GM18498 (cell line): ENCODE results near the gene PEX14.

Experiments
- ATAC-seq: cut with Tn5 transposase; IDR thresholded peaks from one replicate; pipeline ENCODE4 v1.9.1; 2021; ENCODE audit warnings: mild to moderate bottlenecking, moderate library complexity; ENCODE audit not compliant: unreplicated experiment

Gene PEX14

GRCh38 chr1:10613861-10614260 is 139.1 kb downstream of the PEX14 start:
- ATAC-seq, result no peak

DNA sequence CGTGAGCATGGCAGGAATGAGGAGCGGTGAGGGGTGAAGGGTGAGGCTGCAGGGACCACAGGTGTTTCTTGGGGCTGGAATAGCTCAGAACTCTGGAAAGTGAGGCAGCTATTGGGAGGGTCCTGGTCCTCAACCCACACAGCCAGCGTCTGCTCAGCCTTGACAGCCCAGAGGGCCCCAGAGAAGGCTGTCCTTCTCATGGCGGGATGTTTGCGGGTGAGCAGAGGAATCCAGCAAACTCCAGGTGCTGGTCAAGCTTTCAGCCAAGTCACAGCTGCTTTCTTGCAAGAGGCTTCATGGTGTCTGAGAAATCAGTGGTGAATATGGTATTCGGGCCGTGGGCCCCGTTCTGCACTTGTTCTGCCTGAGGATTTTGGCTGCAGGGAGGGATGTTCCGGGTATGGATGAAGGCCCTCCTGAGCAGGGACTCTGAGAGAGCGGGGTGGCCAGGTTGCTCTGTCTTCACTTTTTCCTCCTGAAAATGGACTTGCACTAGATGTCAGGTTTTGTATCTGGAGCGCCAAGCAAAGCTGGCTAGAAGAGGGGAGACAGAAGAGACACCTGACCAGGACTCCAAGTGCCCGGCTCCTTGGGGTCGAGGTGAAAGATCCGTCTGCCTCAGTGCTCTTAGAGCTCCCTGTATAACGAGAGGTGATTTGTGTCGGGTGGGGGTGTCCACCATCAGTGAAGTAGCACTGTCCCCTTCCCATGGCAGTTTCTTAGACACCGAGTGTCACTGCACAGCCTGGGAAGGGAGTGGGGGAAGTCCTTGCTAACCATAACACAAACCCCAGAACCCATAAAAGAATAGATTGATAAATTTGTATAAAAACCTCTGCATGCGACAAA is 139.9 kb downstream of the PEX14 start:
- ATAC-seq, result no peak

DNA sequence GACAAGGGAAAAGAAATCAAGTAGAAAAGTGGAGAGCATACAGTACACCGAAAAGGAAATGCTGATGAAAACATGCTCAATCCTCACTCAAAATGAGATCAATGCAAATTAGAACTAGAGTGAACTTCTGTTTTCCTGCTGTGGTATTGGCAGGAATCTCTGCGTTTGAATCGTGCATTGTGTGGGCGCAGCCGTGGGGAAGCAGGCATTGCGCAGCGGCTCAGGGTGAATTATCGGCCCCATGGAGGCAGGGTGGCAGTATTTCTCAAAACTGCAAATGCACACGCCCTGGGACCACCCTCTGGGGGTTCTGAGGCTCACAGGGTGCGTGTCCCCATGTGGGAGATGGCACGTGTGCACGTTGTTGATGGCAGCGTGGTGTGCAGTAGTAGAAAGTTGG is 140.6 kb downstream of the PEX14 start:
- no peak for ATAC-seq

DNA sequence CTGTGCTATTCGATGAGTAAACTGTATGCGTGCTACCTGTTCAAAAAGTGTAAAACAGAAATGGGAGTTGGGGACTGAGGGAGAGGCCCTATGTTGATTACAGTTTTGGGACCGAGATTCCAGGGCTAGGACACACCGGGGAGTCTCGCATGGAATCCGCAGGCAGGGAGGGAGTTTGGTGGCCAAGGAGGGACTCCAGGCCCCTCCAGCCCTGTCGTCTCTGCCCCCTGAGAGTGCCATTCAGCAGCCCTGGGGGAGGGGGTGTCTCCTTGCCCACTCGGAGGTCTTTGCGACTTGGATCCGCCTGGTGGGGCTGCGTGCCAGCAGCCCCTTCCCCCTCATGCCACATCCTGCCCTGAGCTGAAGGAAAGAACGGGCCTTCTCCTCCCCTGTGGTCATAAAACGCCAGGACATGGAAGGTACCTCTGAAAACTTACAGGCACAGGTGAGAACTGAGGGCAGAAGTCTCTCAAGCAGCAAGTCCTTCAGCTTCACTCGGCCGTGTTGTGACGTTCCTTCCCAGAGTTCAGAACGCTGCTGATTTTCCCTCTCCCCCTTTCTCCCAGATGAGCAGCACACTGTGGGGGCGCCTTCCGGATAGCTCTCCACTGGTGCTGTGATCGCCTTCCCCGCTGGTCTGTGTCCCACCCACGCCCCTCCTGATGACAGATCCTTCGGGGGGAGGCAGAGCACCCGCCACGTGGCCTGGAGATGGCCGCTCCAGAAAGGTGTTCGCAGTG is 141.4 kb downstream of the PEX14 start:
- no peak for ATAC-seq

DNA sequence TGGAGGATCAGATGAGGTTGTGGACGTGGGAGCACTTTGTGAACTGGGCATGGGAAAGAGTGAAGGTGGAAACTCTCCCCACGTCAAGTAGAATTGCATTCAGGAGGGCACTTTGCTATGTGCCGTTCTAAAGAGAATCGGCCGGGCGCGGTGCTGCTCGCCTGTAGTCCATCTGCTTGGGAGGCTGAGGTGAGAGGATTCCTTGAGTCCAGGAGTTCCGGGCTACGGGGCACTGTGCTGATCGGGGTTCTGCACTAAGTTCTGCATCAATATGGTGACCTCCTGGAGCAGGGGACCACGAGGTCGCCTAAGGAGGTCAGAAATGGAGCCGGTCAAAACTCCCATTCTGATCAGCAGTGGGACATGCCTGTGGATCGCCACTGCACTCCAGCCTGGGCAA is 141.9 kb downstream of the PEX14 start:
- no peak for ATAC-seq

DNA sequence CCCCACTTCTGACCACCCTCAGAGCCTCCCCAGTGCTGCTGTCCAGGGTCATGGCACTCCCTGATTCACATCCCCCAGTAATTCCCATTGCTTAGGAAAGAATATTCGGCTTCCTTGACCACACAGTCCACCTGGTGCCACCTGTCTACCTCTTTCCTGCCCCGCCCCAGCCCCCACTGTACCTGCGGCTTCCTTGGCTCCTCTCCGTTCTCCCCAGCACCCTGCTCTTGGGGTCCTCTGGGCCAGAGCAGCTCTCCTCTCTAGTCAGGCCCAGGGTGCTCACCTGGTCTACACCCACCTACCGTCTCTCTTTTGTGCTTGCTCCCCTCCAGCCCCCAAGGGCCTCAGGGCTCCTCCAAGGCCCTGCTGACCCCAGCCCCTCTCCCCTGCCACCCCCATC is 142.6 kb downstream of the PEX14 start:
- ATAC-seq, result no peak

DNA sequence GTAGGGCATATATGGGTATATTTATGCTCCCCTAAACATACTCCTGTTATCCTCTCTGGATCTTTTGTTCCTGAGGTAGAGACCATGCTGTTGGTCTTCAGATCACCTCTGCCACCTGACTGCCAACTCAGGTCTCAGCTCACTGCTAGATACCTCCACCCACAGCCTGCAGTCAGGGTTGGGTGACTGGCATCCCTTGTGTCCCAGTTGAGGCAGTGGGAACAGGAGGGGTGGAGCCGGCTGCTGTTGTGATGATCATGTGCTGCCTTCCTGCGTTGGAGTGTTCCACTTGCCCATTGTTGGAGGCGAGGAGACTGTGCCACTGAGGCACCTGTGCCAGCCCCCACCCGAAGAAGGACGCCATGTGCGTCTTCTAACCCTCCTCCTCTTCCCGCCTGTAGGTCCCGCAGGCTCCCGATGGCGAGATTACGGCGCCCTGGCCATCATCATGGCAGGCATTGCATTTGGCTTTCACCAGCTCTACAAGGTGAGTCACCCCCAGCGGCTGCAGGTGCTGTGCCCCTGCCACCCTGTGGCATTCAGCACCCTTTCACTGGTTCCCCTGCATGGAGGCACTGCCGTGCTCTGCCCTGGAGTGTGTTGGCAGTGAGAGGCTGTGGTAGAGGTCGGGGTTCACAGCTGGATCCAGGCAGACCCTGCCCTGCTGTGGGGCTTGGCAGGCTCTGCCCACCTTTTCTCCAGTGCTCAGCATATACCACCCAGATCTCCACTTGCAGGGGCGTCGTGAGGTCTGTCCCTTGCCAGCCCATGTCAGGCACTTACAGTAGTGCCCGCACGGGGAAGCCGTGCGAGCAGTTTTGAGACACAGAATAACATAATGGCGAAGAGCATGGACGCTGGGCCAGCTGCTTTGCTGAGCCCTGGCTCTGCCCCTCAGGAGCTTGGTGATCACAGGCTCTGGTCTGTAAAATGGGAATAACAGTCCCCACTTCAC is 143.5 kb downstream of the PEX14 start:
- no peak for ATAC-seq

DNA sequence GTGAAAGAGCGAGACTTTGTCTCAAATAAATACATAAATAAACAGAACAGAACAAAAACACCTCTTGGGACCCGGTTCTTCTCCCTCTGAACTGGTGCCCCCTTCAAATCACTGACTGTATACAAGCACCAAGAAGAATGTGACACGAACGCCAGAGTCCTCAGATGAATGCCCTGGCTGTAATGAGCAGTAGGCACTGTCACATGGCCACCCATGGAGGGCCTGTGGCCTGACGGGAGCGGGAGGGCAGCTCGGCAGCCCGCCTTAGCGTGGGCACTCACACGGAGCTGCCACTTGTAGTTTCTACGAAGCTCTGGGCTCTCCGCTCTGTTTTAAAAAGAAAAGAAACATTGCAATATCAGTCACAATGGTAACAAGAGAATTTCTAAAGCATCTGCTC is 146.0 kb downstream of the PEX14 start:
- ATAC-seq, result no peak

- no peak for ATAC-seq
These were observed 147.2 kb downstream of the PEX14 start for GRCh38 chr1:10621906-10622305.

- ATAC-seq, result no peak
These were observed 148.3 kb downstream of the PEX14 start for GRCh38 chr1:10622910-10623685.

GRCh38 chr1:10623686-10624145 is 149.0 kb downstream of the PEX14 start:
- ATAC-seq, result no peak

GRCh38 chr1:10624256-10625050 is 149.7 kb downstream of the PEX14 start:
- no peak for ATAC-seq

DNA sequence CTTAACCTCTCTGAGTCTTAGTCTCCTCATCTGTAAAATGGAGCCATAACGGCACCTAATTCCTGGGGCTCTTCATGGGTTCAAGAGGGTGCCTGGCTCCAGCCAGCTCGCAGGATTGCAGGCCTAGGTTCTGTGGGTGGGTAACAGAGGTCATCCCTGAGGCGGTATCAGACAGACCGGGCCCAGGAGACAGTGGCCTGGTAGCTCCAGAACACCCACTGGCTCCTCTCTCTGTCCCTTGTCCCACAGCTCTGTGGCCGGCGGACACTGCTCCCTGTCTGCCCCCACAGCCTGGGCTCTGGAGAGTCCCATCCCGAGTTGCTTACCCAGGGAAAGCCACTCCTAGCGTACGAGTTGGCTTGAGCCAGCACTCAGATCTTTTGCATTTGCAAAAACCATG is 150.3 kb downstream of the PEX14 start:
- ATAC-seq, result no peak

- no peak for ATAC-seq
These were observed 150.8 kb downstream of the PEX14 start for GRCh38 chr1:10625554-10625953.

DNA sequence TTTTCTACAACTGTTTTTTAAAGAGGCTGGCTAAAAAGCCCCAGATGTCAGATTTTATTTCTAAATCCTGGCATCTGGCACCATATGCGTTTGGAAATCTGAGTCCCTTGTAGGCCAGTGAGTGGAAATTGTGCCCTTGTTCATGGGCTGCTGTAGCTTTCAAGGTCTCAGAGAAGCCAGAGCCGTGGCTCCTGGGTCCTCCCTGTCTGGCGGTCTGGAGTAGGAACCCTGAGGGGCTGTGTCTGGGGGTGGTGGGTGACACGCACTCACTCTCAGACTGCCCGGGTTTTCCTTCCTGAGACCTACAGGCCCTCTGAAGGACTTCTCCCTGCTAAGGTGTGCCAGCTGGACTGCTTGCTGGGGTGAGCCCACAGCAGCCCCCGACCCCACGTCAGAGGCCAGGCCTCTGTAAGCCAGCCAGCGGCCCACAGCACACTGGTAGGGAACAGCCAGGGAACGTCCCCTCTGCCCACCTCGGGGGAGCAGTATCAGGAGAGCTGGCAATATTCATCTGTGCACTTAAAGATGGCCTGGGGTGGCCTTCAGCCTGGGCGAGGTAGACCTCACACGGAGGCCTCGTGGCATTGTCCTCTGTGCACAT is 151.5 kb downstream of the PEX14 start:
- no peak for ATAC-seq

DNA sequence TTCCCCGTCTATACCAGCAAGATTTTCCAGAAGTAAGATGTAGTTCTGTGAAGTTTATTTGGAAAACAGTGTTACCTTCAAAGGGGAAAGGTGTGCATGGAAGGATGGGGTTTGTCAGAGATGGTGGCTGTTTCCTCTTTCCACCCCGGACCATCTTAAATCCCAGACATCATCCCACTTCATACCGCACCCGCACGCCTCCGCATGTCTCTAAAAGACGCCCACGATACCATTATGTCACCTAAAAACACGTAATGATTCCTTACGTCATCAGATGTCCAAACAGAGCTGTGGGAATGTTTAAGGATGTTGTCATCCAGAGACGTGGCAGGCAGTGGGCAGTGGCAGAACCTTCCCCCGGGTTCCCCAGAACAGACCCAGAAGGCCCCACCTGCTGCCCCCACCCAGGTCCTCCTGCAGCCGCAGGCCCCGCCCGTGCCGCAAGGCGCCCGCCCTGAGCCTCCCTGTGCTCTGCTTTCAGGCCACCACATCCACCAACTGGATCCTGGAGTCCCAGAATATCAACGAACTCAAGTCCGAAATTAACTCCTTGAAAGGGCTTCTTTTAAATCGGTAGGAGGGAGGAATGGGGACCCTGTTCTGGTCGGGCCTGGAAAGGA is 152.2 kb downstream of the PEX14 start:
- no peak for ATAC-seq

GRCh38 chr1:10628685-10629084 is 153.9 kb downstream of the PEX14 start:
- no peak for ATAC-seq

- no peak for ATAC-seq
These were observed 154.5 kb downstream of the PEX14 start for GRCh38 chr1:10629091-10629815.
